HG03565 (cell line): ENCODE data around the gene ALLC.

Experiments used
- ATAC-seq: cut with Tn5 transposase; IDR thresholded peaks from one replicate; pipeline ENCODE4 v1.9.1; 2021; ENCODE audit warnings: mild to moderate bottlenecking, moderate library complexity; ENCODE audit not compliant: unreplicated experiment

ALLC gene

DNA sequence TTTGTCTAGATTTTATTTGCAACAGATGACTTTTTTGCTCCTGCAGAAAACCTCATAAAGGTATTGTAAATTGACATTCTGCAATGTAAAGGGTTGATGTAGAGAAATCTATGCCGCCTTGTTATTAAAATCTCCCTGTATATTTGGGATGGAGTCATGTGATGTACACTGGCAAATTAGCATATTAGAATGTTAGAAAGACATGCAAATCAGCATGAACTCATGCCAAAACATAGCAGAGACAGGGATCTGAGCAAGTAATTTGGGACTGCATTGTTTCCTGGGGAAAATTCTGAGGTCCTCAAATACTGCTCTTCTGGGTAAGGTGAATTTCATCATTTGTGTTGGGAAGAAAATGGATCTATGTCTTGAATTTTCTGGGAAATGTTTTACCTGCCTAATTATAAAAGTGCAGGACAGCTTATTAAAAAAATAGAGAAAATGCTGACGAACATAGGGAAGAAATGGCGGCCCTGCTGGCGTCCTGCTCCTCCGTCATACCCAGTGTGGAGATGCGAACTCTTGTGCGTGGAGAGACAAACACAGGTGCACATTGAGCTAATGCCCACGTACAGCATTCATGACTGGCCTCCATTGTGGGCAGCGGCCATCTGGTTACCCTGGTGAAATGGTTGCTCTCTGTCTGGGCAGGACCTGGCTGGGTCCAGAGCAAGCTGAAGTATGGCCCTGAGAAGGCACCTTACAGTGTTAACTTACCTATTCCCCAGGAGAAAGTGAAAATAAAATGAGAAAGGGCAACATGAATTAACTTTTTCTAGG, 16.3 kb downstream of the ALLC start:
- no peak for ATAC-seq

DNA sequence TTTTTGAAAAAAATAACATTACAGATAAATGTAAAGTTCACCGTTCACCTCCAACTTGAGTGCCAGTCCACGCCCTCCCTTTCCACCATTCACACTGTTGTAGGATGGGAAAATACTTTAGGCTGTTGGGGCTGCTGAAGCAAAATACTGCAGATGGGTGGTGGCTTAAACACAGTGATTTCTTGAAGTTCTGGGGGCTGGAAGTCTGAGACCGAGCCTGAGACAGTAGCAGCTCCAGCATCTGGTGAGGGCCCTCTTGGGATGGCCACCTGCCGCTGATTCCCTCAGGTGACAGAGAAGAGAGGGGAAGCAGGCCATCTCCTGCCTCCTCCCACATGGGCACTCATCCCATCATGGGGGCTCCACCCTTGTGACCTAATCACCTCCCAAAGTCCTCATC, 17.7 kb downstream of the ALLC start:
- ATAC-seq, result no peak

DNA sequence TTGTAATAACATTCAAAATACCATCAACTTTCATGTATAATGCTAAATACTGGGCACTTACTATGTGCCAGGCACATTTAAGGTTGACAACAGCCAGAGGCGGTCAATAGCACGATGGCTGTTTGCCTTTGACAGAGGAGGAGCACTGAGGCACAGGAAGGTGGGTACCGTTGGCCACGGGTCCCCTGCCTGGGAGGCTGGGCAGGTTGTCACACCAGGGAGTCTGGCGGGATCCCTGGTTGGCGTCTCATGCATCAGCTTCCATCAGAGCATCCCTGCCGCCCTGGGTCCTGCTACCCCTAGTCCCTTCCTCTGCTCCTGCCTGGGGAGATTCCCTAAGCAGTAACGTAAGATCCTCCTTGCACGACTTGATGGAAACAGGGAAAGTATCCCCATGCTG, 19.4 kb downstream of the ALLC start:
- no peak for ATAC-seq

DNA sequence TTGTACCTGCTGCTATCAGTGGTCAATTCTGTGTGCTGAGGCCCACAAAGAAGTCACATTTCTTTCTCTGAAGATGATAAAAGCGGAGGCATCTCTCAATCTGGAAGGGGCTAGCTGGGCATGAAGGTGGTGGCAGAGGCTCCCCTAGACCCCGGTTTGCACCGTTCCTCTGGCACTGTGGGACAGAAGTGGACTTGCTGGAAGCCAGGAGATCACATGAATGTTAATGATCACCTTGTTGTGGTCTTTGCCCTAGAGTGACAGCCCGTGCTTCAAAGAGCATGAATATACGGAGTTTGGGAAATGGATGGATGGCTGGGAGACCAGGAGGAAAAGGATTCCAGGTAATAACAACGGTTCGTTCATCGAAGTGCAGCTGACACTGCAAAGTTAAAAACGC, 20.2 kb downstream of the ALLC start:
- ATAC-seq, result no peak

DNA sequence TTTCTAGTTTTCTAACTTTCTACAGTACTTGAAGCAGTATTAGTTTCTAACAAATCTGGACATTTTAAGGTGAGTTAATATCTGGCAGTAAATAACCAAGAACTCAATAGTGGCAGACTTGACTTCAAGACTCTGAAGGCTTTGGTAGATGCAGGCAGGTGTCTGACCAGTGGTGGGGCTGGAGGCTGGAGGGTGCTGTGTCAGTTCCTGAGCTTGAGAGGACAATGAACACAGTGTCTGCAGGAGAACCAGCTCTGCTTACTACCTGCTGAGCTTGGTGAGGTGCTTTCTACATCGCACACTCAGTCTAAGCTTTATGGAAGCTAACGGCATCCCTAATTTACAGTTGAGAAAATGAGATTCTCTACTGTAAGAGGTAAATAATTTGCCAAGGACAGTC, 21.2 kb downstream of the ALLC start:
- no peak for ATAC-seq

DNA sequence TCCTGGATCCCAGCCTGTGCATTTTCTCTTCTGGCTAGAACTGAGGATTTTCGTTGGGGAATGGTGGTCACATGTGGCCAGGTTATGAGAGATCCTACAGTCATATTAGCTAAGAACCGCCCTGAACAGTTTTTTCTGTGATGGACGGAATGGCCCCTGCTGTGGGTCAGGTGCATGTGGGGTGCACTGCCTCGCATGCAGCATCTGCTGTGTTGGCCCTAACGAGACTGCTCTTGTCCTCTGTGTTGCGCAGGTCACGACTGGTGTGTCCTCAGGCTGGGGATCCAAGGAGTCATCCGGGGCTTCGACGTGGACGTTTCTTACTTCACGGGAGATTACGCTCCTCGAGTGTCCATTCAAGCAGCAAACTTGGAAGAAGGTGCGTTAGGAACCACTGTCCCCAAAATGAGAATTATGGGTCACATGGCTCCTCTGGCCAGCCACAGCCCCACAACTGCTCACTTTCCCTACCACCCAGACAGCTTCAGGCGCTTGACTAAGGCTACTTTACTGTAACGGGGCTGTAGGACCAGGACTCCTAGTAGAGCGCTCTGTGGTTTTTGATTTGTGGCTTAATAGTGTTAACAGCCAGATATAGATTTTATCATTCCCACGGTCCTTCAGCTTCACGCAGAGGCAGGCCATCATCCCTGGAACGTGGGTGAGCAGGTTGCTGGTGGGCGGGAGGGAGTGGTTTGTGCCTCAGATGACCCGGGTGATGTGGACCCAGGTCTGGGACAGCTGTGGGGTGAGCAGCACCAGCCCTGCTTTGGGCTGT, 21.8 kb downstream of the ALLC start:
- ATAC-seq, result no peak

DNA sequence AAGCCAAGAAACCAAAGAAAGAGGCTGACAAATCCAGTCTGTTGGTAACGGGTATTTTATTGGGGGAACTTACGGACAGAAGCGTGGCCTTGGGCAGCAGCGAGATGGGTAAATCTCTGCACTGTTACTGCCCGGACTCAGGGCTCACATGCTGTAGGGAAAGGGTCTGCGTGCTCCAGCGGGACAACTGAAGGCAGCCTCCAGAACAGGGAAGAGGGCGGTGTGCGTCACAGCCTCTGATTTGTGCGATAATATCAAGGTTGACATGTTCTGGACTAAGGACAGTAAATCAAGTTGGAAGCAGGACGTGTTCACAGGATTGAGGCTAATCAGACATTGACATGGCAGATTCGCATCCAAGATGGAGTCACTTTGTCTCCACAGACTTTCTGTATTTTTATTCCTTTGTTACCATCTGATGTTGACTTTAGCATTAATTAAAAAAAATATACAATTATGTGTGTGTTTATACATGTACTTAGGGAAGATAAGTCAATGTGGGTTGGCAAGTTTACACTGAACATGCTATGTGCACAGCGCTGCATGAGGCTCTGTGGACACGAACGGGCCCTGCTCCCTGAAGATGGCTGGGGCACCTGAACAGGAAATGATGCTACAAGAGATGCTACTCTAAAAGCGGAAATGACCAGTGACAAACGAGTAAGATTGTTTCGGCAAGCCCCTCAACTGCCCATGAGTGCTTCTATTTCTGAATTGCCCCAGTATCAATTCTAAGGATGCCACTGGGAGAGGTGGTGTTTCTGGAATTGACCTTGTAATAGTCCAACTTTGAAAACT, 22.7 kb downstream of the ALLC start:
- no peak for ATAC-seq

DNA sequence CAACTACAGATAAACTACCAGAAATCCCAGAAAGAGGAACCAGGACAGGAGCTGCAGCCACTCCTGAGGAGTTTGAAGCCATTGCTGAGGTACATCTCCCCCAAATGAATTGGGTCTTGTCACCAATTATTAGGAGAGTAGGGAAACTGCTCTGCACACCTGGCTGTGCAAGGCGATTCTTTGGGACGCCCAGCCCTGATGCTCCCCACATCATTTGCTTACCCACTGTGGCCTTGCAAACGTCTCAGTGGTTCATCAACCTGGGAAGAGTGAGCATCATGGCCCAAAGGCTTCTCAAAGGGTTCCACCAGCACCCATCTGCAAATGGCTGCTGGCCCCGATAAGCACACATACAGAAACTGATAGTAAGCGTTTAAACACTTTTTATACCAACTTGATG, 23.6 kb downstream of the ALLC start:
- ATAC-seq, result no peak

DNA sequence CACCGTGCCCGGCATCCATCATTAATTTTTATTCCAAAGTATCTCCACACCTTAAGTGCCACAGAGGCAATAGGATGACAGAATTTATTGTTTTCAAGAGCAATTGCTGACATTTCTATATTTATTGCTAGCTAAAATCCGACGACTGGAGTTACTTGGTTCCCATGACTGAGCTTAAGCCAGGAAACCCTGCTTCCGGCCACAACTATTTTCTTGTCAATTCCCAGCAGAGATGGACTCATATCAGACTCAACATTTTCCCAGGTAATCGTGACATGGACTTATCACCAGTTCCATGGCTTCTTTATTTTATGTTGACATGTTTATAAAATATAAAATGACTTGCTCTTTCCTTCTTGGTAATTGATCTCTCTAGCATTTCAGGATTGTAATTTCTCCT, 24.8 kb downstream of the ALLC start:
- no peak for ATAC-seq

DNA sequence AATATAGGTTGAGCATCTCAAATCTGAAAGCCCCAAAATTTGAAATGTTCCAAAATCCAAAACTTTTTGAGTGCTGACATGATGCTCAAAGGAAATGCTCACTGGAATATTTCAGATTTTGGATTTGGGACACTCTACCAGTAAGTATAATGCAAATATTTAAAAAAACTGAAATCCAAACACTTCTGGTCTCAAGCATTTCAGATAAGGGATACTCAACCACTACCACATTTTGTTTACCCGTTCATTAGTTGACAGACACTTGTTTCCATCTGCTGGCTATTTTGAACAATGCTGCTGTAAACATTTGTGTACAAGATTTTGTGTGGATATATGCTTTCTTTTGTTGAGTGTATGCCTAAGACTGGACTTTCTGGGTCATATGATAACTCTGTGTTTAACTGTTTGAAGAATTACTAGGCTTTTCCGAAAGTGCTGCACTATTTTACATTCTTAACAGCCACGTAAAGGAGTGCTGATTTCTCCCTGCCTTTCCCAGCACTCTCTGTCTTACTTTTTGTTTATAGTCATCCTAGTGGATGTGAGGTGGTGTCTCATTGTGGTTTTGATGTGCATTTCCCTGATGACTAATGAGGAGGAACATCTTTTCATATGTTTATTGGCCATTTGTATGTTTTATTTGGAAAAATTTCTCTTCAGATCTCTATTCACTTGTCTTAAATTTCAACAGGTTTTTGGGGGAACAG, 25.9 kb downstream of the ALLC start:
- no peak for ATAC-seq

DNA sequence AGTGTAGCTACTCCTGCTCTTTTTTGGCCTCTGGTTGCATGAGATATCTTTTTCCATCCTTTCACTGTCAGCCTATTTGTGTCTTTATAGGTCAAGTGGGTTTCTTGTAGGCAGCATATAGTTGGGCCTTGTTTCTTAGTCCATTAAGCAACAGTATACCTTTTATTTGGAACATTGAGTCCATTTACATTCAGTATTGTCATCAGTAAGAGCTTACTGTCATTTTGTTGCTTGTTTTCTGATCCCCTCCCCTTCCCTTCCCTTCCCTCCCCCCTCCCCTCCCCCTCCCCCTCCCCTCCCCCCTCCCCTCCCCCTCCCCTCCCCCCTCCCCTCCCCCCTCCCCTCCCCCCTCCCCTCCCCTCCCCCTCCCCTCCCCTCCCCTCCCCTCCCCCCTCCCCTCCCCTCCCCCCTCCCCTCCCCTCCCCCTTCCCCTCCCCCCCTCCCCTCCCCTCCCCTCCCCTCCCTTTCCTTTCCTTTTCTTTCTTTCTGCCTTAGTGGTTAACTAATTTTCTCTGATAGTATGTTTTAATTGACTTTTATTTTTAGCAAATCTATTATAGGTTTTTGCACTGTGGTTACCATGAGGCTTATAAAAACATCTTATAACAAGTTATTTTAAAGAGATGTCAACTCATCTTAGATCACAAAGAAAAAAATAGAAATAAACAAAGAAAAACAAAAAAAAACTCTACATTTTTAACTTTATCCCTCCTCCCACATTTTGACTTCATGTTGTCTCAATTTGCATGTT, 32.2 kb downstream of the ALLC start:
- no peak for ATAC-seq

DNA sequence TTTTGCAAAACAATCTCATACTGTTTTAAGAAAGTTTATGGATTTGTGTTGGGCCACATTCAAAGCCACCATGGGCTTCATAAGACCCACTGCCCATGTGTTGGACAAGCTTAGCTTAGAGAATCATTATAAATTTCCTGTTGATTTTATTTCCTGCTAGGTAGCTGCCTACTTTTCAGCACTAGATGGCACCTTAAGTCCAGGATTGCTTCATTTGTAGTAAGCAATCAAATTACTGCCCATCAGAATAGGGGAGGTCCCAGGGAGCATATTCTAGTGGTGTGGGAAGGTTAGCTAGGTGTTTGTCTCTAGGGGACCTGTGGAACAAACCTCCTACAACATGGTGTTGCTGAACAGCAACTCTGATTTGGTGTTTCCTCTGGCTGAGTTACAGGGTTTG, 34.4 kb downstream of the ALLC start:
- no peak for ATAC-seq

DNA sequence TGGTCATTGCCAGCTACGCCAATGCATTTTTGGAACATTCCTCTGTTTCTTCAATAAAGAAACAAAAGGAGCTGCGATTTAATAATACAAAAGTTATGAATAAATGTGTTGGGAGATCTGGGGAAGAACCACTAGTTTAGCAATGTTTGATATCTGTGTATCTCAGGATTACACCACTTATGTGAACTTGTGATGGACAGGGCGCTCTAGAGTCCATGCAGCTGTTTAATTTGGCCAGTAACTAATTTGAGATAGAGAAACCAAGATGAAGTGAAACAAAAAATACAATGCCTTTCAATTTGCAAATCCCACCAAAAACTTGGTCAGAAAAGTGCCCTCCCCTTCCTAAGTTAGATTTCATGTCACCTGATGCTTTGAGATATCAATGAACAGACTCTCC, 38.5 kb downstream of the ALLC start:
- ATAC-seq, result no peak

DNA sequence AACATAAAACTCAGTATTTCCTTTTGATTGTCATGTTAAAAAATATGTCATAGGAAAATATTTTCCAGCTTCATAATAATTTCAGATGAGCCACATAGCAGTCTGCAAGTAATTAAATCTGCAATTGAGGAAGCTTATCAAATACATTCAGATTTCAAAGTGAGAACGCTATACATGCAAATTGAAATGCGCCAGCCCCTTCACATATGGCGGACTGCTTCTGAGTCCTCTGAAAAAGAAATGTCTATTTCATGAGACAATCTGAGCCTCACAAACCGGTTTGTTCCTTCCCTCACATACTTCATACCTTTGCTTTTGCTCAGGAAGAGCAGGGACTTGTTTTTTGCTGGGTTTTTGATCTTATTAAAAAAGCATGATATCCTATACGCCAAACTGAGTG, 43.1 kb downstream of the ALLC start:
- no peak for ATAC-seq

DNA sequence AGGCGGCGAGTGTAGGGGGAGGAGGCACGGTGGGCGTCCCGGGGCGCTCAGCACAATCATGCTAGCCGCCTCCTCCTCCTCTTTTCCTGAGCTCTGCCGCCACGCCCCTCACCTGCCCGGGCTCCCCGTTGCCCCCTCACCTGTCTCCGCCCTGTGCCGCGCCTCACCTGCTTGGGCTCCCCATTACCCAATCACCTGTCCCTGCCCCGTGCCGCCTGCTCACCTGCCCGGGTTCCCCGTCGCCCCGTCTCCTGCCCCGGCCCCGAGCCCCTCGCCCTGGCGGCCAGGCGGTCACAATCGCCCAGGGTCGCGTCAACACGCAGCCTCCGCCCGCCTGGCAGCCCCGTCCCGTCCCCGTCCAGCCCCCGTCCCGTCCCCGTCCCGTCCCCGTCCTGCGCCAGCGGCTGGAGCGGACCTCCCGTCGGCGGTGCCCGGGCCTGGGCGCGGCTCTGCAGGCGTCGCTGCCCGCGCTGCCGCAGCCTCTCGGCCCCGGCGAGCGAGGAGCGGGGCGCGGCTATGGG, 45.3 kb downstream of the ALLC start, which contains the start of gene DCDC2C:
TSS of gene DCDC2C (plus strand) at position 340 of the 521 bp plus-strand sequence. CDS start at position 517, 177 bp downstream.
- ATAC-seq, result no peak

DNA sequence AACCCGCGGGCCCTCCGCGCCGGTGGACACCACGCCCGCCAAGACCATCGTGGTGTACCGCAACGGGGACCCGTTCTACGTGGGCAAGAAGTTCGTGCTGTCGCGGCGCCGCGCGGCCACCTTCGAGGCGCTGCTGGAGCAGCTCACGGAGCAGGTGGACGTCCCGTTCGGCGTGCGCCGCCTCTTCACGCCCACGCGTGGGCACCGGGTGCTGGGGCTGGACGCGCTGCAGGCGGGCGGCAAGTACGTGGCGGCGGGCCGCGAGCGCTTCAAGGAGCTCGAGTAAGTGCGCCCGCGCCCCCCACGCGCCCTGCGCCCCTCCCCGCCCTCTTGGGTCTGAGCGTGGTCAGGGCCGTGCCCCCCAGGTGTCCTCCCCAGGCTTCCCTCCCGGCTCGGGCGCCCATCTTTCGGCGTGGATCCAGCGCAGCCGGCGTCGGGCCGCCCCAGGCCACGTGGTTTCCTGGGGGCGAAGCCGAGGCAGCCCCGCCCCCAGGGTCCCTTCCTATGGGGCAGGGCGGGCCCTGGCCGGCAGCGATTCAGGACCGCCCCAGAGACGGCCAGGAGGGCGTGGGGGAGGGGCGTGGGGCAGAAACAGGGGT, 45.9 kb downstream of the ALLC start:
- ATAC-seq, result no peak

DNA sequence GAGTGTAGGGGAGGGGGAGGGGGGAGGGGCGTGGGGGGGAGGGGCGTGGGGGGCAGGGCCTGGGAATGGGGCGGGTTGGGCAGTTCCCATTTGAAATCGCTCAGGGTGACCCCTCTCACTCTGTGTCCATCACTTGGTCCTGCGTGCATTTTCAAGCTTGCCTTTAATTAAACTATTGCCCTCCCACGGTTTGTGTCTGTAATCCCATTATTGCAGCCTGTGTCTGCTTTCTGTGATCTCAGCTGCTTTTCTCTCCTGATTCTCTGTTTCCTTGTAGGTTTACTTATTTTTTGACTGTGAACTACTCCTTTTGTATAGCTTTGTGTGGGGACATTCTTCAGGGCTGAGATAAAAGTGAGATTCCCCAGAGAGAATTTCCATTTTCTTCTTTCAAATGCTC, 46.7 kb downstream of the ALLC start:
- ATAC-seq, result no peak

DNA sequence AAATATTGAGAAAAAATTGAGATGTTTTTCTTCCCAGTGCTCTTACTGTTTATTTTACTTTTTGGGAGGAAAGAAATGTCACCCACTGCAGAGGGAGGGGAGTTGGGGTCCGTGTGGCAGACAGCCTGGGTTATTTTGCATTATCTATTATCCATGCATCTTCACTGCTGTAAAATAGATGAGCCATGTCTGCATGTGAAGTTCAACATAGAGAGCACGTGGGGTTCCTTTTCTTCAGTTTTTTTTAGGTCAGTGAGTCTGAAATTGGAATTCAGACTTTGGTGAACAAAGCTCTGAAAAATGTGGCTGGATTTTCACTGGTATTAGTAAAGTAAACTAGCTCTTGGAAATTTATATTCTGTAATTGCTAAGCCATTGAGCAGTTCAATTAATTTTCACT, 47.8 kb downstream of the ALLC start:
- no peak for ATAC-seq

DNA sequence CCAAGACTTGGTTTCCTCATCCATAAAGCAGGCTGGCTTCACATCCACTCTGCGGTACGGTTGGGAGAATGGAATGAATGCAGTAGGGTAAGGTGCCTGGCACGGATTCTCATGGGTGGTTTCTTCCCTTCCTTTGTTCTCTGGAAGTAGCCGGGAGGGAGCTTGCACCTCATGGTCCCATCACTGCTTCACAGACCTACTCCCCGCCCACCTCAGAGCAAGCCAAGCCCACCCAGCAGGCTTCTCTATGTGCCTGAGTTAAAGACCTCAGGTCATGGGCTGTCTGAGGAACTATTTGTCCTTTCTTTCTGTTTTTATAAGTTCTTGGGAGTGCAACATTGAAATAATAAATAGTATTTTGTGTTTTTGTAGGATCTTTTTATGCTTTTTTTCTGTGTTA, 48.9 kb downstream of the ALLC start:
- no peak for ATAC-seq

DNA sequence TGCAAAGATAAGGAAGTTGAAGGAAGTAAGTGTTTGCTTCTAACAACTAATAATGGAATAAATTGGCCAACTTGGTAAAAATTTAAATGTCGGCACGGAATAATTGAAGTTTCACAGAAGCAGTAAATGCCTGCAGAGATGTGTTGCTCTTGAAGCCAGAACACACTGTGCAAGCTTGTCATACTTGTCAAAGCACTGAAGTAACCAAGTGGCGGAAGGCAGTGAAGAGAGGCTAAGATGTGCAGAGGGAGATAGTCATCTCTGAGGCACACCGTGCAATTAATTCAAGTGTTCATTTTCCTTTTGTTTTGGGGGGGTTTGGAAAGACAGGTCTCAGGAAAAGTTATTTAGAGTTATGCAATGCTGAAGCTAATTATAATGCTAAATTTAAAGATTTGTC, 50.6 kb downstream of the ALLC start:
- no peak for ATAC-seq
